ENCODE measurements around the gene RBM20. TPM values are rescaled to one million over a fixed set of nuclear protein-coding genes. Genes with fewer than 3 reads are reported as not detected.

RBM20 gene
- total RNA-seq, 2 experiments from 2014 or later, result 0.06 to 0.17 TPM

GRCh38 chr10:110876788-110877187, 232.7 kb downstream of the RBM20 start:
- ATAC-seq (ENCODE audit: low read depth) (no peak), DNase-seq (no peak)
- Mint-ChIP-seq H3K4me3 (no peak overlapping the region), H3K27ac (no peak overlapping the region), H3K36me3 (peaks cover 33% of the 10 kb centered on the region), H3K27me3 (no peaks in the 10 kb centered on the region), H3K9me3 (no peaks in the 10 kb centered on the region), H3K4me1 (peaks cover 46% of the 10 kb centered on the region)
- POLR2A ChIA-PET, result interaction anchor here (1.3 kb wide), 1 partner anchor 9 kb away, joined by 5 read pairs; no protein-coding TSS in a partner anchor

- Mint-ChIP-seq H3K27ac (peak overlapping the region; percentile 4), H3K27me3 (no peaks in the 10 kb centered on the region), H3K36me3 (peaks cover 49% of the 10 kb centered on the region), H3K4me3 (no peak overlapping the region), H3K9me3 (no peaks in the 10 kb centered on the region), H3K4me1 (peaks cover 49% of the 10 kb centered on the region)
- DNase-seq (no peak), ATAC-seq (ENCODE audit: low read depth) (no peak)
- POLR2A ChIA-PET, result interaction anchor here (0.9 to 1.2 kb wide), 4 partner anchors 22 to 131 kb away, joined by 3 read pairs; no protein-coding TSS in a partner anchor
Measured at GRCh38 chr10:110880012-110880411, 235.9 kb downstream of the RBM20 start.

- DNase-seq (no peak), ATAC-seq (ENCODE audit: low read depth) (no peak)
- Mint-ChIP-seq H3K9me3 (no peaks in the 10 kb centered on the region), H3K27me3 (no peaks in the 10 kb centered on the region), H3K4me1 (peaks cover 48% of the 10 kb centered on the region), H3K36me3 (peaks cover 48% of the 10 kb centered on the region), H3K27ac (no peak overlapping the region), H3K4me3 (peak overlapping the region; percentile 15)
- POLR2A ChIA-PET, result no interaction called here
Measured at GRCh38 chr10:110881247-110881646, 237.1 kb downstream of the RBM20 start.

- Mint-ChIP-seq H3K36me3 (peaks cover 49% of the 10 kb centered on the region), H3K27ac (no peak overlapping the region), H3K4me1 (peaks cover 49% of the 10 kb centered on the region), H3K9me3 (no peaks in the 10 kb centered on the region), H3K27me3 (no peaks in the 10 kb centered on the region), H3K4me3 (no peak overlapping the region)
- POLR2A ChIA-PET, result interaction anchor here (1.1 kb wide), 2 partner anchors 9 to 10 kb away, joined by 4 to 6 read pairs; partner anchors contain the start of gene PDCD4
- DNase-seq, result no peak
- ATAC-seq (ENCODE audit: low read depth), result no peak
Measured at GRCh38 chr10:110881905-110882304, 237.8 kb downstream of the RBM20 start.

- Mint-ChIP-seq H3K4me3 (peak overlapping the region; percentile 70), H3K27me3 (no peaks in the 10 kb centered on the region), H3K4me1 (peaks cover 40% of the 10 kb centered on the region), H3K27ac (peak overlapping the region; percentile 75), H3K9me3 (no peaks in the 10 kb centered on the region), H3K36me3 (peaks cover 44% of the 10 kb centered on the region)
- ATAC-seq (ENCODE audit: low read depth) (peak; percentile 59), DNase-seq (no peak)
- POLR2A ChIA-PET, result interaction anchor here (0.7 to 1.1 kb wide), 2 partner anchors 11 to 23 kb away, joined by 3 read pairs; no protein-coding TSS in a partner anchor
Measured at GRCh38 chr10:110883924-110884323, 239.8 kb downstream of the RBM20 start.

GRCh38 chr10:110885932-110886674, 242.0 kb downstream of the RBM20 start:
- Mint-ChIP-seq H3K27ac (no peak overlapping the region), H3K4me3 (no peak overlapping the region), H3K27me3 (no peaks in the 10 kb centered on the region), H3K9me3 (no peaks in the 10 kb centered on the region), H3K4me1 (peaks cover 31% of the 10 kb centered on the region), H3K36me3 (peaks cover 46% of the 10 kb centered on the region)
- no peak for DNase-seq
- POLR2A ChIA-PET, result no interaction called here
- no peak for ATAC-seq (ENCODE audit: low read depth)

GRCh38 chr10:110887560-110887959, 243.4 kb downstream of the RBM20 start:
- DNase-seq, result no peak
- Mint-ChIP-seq H3K27me3 (no peaks in the 10 kb centered on the region), H3K4me1 (peaks cover 26% of the 10 kb centered on the region), H3K36me3 (peaks cover 39% of the 10 kb centered on the region), H3K9me3 (no peaks in the 10 kb centered on the region), H3K27ac (no peak overlapping the region), H3K4me3 (no peak overlapping the region)
- POLR2A ChIA-PET, result no interaction called here
- ATAC-seq (ENCODE audit: low read depth), result no peak

Other genes starting within 250 kb of the RBM20 start
- 10 to 100 TPM; 23.1 to 24.3 TPM for gene DUSP5, start 146.4 kb upstream of the RBM20 start, total RNA-seq
- gene SMC3, start 76.6 kb upstream of the RBM20 start, total RNA-seq, result 10 to 100 TPM; 66.5 to 67.7 TPM
- gene PDCD4, start 227.6 kb downstream of the RBM20 start, total RNA-seq, result 100 to 1,000 TPM; 236 to 237 TPM